Measurements from ENCODE around the gene MACROH2A2. TPM values are rescaled to one million over a fixed set of nuclear protein-coding genes. Genes with fewer than 3 reads are reported as not detected.

Gene MACROH2A2
- total and polyA plus RNA-seq, 2 of the 13 experiments (the other 11 are each of a cell fraction or from before 2014, with no cell fraction given), result 9.8 to 43.1 TPM

DNA sequence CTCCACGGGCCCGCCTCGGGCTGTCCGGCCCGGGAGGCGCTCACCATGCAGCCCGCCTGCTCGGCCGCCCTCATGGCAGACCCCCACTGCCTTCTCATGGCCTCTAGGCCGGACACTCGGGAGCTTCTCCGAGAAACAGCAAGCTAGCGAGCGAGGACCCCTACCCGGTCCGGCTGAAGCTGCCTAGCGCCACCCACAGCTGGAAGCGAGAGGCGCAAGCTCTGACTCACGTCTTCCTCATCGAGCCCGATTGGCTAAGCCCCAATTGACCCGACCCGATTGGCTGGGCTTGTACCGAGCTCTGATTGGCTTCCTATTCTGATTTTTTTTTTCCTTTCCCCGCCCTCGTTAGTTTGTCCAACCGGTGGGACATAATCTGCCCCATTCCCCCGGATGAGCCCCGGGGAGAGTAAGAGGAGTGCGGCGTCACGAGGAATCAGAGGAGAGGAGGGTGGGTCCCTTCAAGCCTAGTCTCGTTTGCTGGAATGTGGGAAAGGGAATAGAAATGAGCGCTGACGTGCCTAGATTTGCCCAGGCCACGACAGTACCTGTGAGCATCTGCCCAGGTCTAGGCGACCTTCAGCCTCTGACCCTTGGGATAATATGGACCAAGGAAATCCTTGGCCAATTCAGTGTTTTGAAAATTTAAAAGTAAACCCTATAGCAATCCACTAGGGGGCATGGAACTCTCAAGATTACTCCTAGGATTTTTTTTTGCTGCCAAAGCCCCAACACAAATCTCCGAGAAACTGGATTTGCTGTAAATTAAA lies 94.0 kb downstream of the MACROH2A2 start, which contains the start of gene TYSND1 (continued):
- TF ChIP-seq SRSF9 (IDR thresholded peaks at IDR 0.05; ENCODE audit: borderline replicate concordance, insufficient read depth, low read depth, low read length, poor library complexity, severe bottlenecking), result no peak
- TF ChIP-seq, protein P1, sequence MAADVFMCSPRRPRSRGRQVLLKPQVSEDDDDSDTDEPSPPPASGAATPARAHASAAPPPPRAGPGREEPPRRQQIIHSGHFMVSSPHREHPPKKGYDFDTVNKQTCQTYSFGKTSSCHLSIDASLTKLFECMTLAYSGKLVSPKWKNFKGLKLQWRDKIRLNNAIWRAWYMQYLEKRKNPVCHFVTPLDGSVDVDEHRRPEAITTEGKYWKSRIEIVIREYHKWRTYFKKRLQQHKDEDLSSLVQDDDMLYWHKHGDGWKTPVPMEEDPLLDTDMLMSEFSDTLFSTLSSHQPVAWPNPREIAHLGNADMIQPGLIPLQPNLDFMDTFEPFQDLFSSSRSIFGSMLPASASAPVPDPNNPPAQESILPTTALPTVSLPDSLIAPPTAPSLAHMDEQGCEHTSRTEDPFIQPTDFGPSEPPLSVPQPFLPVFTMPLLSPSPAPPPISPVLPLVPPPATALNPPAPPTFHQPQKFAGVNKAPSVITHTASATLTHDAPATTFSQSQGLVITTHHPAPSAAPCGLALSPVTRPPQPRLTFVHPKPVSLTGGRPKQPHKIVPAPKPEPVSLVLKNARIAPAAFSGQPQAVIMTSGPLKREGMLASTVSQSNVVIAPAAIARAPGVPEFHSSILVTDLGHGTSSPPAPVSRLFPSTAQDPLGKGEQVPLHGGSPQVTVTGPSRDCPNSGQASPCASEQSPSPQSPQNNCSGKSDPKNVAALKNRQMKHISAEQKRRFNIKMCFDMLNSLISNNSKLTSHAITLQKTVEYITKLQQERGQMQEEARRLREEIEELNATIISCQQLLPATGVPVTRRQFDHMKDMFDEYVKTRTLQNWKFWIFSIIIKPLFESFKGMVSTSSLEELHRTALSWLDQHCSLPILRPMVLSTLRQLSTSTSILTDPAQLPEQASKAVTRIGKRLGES (CRISPR knock-in tag; IDR thresholded peaks at IDR 0.05; ENCODE audit: borderline replicate concordance), result no peak
- TF ChIP-seq NR2F2 (IDR thresholded peaks at IDR 0.05; ENCODE audit: borderline replicate concordance, low read depth), result 0 out of 2 replicates have a peak, but pooled peaks have one; percentile 63
- no peak for TF ChIP-seq KDM6A (CRISPR knock-in tag; IDR thresholded peaks at IDR 0.05; ENCODE audit: low read depth)
- no peak; the same call in none of the 2 replicates for TF ChIP-seq HDAC2 (CRISPR knock-in tag; IDR thresholded peaks at IDR 0.05)
- TF ChIP-seq ZFP37 (CRISPR knock-in tag; IDR thresholded peaks at IDR 0.05; ENCODE audit: borderline replicate concordance), result 0 out of 2 replicates have a peak, but pooled peaks have one; percentile 62
- TF ChIP-seq KDM2A (CRISPR knock-in tag; IDR thresholded peaks at IDR 0.05; ENCODE audit: borderline replicate concordance, low read depth), result peak; percentile 89; the same call in 1 of the 2 replicates
- TF ChIP-seq TGIF2 (CRISPR knock-in tag; IDR thresholded peaks at IDR 0.05), result no peak
- no peak for TF ChIP-seq ZFP41 (CRISPR knock-in tag; IDR thresholded peaks at IDR 0.05; ENCODE audit: borderline replicate concordance)
- peak; percentile 20; the same call in 1 of the 2 replicates for TF ChIP-seq SATB2 (CRISPR knock-in tag; IDR thresholded peaks at IDR 0.05)
- TF ChIP-seq, protein P2, sequence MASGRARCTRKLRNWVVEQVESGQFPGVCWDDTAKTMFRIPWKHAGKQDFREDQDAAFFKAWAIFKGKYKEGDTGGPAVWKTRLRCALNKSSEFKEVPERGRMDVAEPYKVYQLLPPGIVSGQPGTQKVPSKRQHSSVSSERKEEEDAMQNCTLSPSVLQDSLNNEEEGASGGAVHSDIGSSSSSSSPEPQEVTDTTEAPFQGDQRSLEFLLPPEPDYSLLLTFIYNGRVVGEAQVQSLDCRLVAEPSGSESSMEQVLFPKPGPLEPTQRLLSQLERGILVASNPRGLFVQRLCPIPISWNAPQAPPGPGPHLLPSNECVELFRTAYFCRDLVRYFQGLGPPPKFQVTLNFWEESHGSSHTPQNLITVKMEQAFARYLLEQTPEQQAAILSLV (CRISPR knock-in tag; IDR thresholded peaks at IDR 0.05; ENCODE audit: borderline replicate concordance), result no peak
- TF ChIP-seq ZNF331 (CRISPR knock-in tag; IDR thresholded peaks at IDR 0.05), result no peak; the same call in 1 of the 2 replicates
- TF ChIP-seq MTA1 (CRISPR knock-in tag; IDR thresholded peaks at IDR 0.05; ENCODE audit: borderline replicate concordance), result no peak
- TF ChIP-seq ARHGAP35 (CRISPR knock-in tag; IDR thresholded peaks at IDR 0.05; ENCODE audit: borderline replicate concordance), result no peak
- peak; percentile 45 for TF ChIP-seq ZFX (CRISPR knock-in tag; IDR thresholded peaks at IDR 0.05; ENCODE audit: low read depth)
- TF ChIP-seq ZNF780A (CRISPR knock-in tag; IDR thresholded peaks at IDR 0.05), result no peak; the same call in 1 of the 2 replicates
- TF ChIP-seq BORCS8-MEF2B (CRISPR knock-in tag; IDR thresholded peaks at IDR 0.05), result peak; percentile 50
- TF ChIP-seq NKX3-1 (CRISPR knock-in tag; IDR thresholded peaks at IDR 0.05), result peak; percentile 77; the same call in 1 of the 2 replicates
- no peak for TF ChIP-seq ZKSCAN5 (CRISPR knock-in tag; IDR thresholded peaks at IDR 0.05)
- TF ChIP-seq NRL (CRISPR knock-in tag; IDR thresholded peaks at IDR 0.05; ENCODE audit: borderline replicate concordance), result no peak; the same call in 1 of the 2 replicates
- peak; percentile 62 for TF ChIP-seq YY1 (IDR thresholded peaks at IDR 0.05; ENCODE audit: insufficient read depth, insufficient replicate concordance, low read depth, low read length)
- TF ChIP-seq, protein P3, sequence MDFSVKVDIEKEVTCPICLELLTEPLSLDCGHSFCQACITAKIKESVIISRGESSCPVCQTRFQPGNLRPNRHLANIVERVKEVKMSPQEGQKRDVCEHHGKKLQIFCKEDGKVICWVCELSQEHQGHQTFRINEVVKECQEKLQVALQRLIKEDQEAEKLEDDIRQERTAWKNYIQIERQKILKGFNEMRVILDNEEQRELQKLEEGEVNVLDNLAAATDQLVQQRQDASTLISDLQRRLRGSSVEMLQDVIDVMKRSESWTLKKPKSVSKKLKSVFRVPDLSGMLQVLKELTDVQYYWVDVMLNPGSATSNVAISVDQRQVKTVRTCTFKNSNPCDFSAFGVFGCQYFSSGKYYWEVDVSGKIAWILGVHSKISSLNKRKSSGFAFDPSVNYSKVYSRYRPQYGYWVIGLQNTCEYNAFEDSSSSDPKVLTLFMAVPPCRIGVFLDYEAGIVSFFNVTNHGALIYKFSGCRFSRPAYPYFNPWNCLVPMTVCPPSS (IDR thresholded peaks at IDR 0.05), result no peak
- 0 out of 2 replicates have a peak, but pooled peaks have one; percentile 48 for TF ChIP-seq ZNF160 (CRISPR knock-in tag; IDR thresholded peaks at IDR 0.05)
- no peak for TF ChIP-seq ZNF260 (CRISPR knock-in tag; IDR thresholded peaks at IDR 0.05; ENCODE audit: borderline replicate concordance, low read depth)
- TF ChIP-seq YEATS2 (CRISPR knock-in tag; IDR thresholded peaks at IDR 0.05; ENCODE audit: borderline replicate concordance), result no peak
